HG03378 (cell line): ENCODE measurements around the gene KRTAP3-3.
"Not testable (repeated sequence)": the region's sequence is repeated elsewhere in the genome, so short reads cannot be mapped to it uniquely, and the experiment has no call there.

Experiments
- ATAC-seq: cut with Tn5 transposase; IDR thresholded peaks from one replicate; pipeline ENCODE4 v1.9.1; 2021; ENCODE audit warnings: mild to moderate bottlenecking, moderate library complexity; ENCODE audit not compliant: unreplicated experiment

The KRTAP3-3 gene

DNA sequence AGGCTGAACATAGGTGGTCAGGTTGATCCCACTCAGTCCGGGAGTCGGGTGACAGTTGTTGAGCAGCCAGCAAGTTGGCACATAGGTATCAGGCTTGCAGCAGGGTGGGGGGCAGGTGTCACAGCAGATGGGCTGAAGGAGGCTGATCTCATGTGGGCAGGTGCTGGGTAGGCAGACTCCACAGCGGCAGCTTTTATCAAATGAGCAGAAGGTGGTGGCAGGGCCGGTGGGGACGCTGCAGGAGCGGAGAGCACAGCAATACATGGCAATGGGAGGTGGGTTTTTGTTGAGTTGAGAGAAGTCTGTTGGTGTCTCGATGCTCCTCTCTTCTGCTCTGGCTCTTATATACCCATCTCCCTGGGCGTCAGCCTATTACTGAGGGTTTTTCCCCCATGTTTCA lies 14.8 kb upstream of the KRTAP3-3 start, which contains the start of gene KRTAP3-1:
TSS of gene KRTAP3-1 (minus strand) at position 318 of the 400 bp plus-strand sequence. CDS start at position 264, 54 bp downstream.
- no peak for ATAC-seq

DNA sequence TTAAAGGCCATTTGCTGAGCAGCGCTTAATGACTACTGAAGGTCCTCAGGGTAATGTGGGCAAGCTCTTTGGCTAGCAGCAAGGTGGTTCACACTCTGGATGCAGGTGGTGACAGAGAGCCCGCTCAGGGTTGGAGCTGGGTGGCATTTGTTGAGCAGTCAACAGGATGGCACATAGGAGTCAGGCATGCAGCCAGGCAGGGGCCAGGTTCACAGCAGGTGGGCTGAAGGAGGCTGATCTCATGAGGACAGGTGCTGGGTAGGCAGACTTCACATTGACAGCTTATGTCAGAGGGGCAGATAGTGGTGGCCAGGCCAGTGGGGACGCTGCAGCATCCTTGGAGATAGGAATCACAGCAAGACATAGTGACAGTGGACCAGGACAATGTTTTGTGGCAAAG lies 10.4 kb upstream of the KRTAP3-3 start:
- no peak for ATAC-seq

DNA sequence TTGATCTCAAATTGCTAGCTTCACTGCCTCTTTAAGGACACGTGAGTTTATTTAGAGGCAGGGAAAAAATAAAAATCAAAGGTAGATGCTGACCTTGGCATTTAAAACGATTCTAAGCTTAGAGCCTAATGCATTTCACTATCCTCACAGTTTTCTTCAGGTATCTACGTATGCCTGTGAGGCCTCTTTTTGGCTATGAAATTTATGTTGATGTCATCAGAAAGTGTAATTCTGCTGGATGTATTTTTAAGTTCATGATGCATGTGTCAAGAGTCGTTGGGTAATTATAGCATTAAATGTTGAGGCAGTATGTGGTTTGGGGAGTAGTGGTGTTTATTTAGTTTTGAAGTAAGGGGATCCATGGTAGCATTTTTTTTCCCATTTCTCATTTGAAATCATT lies 10.0 kb upstream of the KRTAP3-3 start:
- ATAC-seq: no peak

DNA sequence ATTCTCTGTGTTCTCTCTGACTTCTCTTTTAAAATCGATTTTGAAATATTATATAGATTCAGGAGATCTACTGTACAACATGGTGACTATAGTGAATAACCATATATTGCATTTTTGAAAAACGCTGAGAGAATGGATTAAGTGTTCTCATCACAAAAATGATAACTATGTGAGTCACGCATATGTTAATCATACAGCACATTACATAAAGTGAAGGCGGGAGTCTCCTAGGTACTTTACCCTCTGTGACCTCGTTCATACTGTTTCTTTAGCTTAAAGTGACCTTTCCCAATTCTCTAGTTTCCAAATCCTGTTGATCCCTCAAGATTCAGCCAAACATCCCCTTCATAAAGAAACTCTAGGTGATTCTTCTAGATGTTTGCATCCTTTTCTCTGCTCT lies 8.8 kb upstream of the KRTAP3-3 start:
- no peak for ATAC-seq

DNA sequence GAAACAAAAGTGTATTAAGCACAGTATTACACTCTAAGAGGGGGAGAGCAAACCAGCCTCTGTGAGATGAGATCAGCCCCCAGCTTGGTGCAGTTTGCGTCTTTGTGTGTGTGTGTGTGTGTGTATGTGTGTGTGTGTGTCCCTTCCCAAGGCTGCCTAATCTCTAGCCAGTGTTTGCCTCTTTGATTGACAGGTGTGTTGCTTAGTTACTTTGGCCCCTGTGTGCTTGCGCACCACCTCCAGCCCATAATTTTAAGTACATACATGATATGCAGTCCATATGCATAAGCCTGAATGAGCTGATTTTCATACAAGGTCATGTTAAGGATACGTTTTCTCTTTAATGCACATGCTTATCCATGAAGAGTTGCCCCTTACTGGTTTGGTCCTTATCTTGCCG lies 7.8 kb upstream of the KRTAP3-3 start:
- ATAC-seq: no peak

DNA sequence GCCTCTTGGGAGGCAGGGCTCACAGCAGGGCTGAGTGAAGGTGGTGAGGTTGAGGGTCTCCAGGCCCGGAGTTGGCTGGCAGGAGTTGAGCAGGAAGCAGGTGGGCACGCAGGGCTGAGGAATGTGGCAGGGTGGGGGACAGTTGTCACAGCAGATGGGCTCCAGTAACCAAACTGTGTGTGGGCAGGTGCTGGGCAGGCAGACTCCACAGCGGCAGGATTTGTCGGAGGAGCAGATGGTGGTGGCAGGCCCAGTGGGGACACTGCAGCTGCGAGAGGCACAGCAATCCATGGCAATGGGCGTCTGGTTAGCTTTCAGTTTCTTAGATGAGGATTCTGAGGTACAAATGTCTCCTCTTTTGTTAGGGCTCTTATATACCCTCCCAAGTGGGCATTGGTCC lies 5.6 kb upstream of the KRTAP3-3 start, which contains the start of gene KRTAP3-2:
TSS of gene KRTAP3-2 (minus strand) at position 344 of the 400 bp plus-strand sequence. CDS start at position 291, 53 bp downstream.
- ATAC-seq: not testable (repeated sequence)

DNA sequence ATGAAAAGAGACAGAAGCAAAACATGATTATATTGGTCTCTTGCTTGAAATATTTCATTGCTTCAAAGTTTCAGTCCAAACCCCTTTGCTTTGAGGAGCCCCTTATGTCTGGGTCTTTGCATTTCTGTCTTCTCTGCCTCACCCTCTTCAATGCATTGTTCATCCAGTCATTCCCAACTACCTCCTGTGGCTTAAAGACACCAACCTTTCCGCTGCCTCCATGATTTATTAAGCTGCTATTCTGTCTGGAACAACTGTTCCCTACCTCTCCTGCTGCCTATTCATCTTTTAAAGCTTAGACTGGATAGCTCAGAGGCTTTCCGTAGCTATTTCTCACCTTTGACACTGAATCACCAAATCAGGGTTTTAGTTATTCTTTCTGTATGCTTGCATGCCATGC lies 3.4 kb upstream of the KRTAP3-3 start:
- ATAC-seq: no peak

DNA sequence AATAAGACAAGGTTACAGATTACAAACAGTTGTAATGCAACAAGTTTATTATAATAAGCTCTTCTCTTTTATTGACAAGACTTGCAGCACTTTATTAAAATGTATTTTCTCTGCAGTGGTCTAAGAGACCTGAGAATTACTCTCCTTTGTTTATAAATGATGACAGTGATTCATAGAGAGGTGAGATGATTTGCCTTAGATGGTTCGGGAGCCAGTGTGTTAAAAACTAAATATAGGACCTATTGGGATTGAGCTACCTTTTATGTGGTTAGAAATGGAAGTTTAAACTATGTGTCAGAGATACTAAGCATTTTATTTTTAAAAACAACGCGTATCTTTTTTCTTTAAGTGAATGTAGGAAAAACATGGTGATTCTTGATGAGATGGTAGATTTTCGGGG lies 2.9 kb upstream of the KRTAP3-3 start:
- ATAC-seq: no peak

DNA sequence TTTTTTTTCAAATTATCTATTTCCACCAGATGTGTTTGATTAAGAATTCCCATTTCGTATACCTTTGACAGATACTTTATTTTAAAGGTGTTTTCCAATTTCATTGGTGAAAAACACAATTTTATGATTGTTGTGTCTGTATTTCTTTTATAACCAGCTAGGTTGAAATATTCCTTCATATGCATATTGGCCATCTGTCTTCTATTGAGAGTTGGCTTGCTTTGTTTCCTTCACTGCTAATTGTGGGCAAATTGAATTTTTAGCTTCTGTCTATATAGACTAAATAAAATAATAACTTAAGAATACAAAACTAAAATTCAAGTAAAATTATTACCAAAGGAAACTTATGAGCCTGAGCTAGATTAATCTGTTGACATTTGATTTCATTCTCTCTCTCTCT lies 1.2 kb upstream of the KRTAP3-3 start:
- no peak for ATAC-seq

DNA sequence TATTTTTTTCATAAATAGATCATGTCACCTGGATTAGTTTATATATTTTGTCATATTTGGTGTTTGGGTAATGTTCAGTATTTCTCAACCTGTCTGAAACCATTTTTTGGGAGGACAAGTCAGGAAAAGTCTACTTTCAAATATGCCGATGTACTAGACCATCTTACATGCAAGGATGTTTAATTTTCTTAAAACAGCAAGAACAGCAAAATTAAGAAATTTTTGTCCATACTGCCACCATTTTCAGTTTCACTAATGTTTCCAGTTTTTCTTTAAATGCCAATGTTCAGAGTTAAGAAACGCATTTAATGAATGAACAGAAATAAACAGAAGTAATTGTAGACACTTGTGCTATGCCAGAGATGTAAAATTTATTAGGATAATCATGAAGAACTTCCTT lies 880 bp downstream of the KRTAP3-3 start:
- no peak for ATAC-seq

DNA sequence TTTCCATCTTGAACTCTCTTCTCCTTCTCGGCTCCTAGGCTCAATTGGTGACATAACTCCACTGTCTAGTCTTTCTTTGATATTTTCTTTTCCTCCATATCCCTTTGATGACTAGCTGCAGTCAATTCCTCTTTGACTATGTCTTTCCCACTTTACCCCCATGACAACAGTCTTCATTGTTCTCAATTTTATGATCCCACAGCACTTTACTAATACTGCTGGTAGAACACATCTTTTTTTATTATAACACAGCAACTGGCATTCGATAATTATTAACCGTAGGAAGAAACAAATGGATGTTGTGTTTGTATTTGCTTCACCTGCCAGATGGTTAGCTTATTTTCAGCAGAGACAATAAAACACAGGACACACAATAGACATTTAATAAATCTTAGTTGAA lies 1.3 kb downstream of the KRTAP3-3 start:
- ATAC-seq: no peak

DNA sequence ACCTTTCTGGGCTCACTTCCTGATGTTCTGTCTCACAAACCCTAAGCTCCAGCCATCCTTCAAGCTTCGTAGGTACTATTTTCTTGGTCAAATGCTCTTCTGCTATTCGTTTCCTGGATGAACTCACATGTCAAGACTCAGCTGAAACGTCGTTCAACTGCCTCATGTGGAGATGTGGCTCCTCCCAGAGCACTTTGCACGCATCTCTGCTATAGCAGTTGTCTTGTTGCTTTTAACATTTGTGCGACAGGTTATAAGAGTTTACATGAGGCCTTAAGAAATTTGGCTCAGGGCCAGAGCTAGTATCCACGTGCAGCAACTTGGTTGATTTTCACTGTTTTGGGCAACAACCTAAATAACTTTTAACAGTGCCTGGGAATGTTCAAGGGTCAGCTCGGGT lies 7.0 kb downstream of the KRTAP3-3 start:
- ATAC-seq: no peak

DNA sequence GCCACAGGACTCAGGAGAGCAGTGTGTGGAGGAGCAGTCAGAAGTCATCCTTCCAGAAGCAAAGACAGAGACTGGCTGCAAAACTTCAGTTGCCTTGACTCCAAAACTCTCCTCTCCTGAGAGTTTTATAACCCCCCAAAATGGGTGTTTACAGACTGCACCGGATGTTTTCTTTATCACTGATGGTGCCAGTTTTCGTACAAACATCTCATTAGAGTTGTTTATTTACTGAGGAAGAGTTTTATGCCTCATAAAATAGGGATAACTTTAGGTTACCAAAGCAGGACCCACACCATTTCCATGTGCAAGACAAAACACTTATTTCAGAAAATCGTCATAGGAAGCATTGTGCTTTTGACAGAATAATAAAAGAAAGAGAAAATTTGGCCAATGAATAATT lies 9.7 kb downstream of the KRTAP3-3 start, which contains the start of gene KRT40:
TSS of gene KRT40 (minus strand) at position 101 of the 400 bp plus-strand sequence. CDS start at position 48, 53 bp downstream.
- ATAC-seq: no peak

DNA sequence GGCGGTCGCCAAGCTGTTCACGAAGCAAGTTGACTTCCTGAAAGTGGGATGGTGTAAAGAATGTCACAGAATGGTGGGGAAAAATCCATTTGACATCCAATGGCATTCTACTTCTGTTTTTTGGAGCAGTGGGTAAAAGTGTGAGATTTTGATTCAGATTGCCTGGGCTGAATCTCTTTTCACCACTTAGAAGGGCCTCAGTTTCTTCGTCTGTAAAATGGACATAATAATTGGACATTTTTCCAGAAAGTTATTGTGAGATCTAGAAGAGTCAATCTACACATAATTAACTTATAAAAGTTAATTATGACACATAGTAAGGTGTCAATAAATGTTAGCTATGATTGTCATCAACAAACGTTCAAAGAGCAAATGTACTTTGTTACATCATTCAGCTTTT lies 12.8 kb downstream of the KRTAP3-3 start:
- ATAC-seq: no peak

DNA sequence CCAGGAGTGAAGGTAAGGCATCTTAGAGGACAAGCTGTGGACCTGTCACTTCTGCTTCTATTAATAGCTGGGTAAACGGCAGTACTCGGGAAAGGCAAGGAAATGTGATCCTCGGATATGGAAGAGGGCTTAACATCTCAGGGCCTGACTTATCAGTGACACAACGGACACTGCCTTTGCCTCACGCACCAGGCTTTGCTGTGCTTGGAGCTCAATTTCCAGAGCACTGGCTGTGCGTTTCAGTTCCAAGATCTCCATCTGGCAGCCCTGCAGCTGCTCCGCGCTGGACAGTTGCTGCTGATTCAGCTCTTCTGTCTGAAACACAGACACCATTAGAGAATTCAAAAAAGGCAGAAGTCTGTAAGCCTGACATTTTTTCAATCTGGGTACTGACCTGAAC lies 13.4 kb downstream of the KRTAP3-3 start:
- no peak for ATAC-seq

DNA sequence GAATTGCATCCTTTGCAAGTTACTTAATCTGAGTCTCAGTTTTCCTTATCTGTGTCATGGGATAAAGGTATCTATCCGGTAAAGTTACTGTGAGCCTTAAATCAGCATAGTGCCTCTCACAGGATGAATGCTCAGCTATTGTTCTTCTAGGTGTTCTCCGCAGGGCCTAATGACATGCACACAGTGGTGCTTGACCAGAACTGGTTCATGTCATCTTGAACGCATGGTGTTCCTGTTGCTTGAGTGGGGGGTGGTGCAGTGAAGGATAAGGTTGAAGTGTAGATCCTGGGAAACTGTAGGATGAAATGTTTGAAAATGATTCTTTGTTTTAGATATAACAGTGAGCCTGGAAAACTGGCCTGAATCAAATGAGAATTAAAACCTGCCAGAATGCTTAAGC lies 13.8 kb downstream of the KRTAP3-3 start:
- no peak for ATAC-seq

DNA sequence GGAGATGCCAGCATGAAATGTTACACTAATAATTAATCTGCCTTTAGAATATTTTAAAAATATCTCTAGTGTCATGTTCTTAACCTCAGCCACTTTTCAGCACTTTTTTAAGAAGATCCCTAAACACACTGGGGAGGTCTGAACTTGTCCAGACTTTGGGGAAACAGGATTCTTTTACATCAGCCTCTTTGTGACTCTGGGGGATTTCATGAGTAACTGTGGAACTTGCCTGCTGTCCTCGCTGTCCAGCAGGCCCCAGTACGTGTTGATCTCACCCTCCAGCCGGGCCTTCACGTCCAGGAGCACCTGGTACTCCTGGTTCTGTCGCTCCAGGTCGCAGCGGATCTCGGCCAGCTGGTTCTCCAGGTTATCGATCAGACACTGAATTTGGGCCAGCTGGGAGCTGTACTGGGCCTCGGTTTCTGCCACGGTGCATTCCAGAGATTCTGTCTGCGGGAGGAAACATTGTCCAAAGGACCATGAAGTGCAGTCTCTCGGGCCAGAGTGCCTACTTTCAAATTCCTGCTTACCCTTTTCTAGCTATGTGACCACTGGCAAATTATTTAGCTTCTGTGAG lies 15.3 kb downstream of the KRTAP3-3 start:
- no peak for ATAC-seq

DNA sequence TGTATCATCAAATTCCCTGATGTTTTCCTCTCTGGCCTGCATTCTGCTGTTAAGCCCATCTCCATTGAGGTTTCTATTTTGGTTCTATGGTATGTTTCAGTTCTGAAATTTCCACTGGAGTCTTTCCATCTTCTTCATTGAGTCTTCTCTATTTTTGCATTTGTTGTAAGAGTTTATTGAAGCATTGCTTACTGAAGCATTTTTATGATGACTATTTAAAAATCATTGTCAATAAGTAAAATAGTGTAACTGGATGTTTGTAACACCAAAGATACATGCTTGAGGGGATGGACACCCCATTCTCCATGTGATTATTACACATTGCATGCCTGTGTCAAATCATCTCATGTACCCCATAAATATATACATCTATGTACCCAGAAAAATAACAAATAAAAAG lies 18.4 kb downstream of the KRTAP3-3 start:
- no peak for ATAC-seq

DNA sequence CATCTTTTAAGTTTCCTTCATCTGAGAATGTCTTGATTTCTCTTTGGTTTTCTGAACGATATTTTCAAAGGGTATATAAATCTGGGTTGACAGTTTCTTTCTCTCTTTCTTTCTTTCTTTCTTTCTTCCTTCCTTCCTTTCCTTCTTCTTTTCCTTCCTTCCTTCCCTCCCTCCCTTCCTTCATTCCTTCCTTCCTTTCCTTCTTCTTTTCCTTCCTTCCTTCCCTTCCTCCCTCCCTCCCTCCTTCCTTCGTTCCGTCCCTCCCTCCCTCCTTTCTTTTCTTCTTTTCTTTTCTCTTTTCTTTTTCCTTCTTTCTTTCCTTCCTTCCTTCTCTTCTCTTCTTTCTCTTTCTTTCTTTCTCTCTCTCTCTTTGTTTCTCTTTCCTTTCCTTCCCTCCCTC lies 19.6 kb downstream of the KRTAP3-3 start:
- no peak for ATAC-seq

DNA sequence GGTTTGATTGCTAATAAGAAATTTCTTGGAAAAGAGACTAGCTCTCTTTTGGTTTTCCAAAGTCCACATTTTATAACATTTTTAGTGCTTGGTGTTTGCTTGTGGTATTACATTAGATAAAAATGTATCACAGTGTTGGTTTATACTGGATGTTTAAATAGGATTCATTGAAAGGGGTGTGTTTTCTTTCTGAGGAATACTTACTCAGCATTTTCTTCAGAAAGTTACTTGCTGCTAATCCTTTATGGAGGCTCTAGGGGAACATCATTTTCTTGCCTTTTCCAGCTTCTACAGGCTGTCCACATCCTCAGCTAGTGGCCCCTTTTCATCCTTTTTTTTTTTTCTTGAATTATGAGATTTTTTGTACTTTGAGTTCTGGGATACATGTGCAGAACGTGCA lies 26.4 kb downstream of the KRTAP3-3 start:
- no peak for ATAC-seq

DNA sequence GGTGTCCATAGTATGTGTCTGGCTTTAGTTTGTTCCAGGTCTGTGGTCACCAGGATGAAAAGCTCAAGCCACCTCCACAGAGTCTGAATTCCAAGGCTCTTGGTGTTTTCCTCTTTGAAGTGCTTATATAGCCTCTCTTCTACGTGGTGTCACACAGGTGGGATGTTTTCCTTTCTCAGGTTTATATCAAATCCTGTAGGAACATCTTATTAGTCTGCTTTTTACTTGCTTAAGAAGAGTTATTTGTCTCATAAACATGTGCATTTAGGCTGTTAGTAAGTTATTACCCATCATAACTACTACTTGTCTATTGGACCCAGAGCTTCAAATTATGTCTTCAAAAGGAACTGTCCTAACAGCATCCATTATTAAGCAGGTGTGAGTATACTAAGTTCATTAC lies 27.1 kb downstream of the KRTAP3-3 start, which contains the start of gene KRT39:
TSS of gene KRT39 (minus strand) at position 101 of the 400 bp plus-strand sequence. CDS start at position 9, 92 bp downstream.
- no peak for ATAC-seq

DNA sequence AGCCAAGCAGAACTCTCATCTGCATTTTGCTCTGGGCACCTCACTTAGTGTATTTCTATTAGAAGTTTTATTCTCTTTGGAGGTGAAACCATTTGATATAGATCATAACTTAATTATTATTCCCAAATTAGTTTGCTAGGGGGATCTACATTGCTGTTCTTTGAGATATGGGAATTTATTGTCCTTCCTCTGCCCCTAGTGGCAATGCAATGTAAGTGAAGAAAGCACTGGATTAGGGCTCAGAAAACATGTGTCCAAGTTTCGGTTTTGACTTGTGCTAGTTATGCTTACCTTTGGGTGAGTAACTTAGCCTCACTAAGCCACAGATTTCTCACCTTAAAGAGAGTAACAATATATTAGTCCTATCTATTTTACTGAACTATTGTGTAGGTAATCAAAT lies 30.1 kb downstream of the KRTAP3-3 start:
- no peak for ATAC-seq

DNA sequence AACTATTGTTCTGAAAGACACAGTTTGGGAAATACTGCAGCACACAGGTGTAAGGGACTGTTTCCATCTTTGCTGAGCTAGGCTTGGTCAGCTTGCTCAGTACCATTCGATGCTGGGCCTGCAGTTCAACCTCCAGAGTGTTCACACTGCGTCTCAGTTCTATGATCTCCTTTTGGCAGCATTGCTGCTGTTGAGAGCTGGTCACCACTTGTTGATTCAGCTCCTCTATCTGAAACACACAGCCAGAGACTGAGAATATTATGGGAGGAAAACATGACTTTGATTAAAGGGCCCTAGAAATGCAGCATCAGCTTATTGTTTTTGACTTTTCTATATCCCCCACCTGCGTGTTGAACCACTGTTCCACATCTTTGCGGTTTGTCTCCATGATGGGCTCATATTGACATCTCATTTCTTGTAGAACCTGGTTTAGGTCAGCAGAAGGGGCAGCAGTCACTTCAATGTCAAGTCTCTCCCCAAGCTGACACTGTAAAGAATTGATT lies 31.9 kb downstream of the KRTAP3-3 start:
- ATAC-seq: no peak
